GM18519 (cell line): ENCODE data around the gene CAST.

ENCODE experiments used
- ATAC-seq: cut with Tn5 transposase; IDR thresholded peaks from one replicate; pipeline ENCODE4 v1.9.1; 2021; ENCODE audit warnings: mild to moderate bottlenecking, moderate library complexity; ENCODE audit not compliant: unreplicated experiment, low FRiP score

Gene CAST

GRCh38 chr5:96808868-96809558 lies 146.8 kb downstream of the CAST start:
- no peak for ATAC-seq

GRCh38 chr5:96809921-96810320 lies 147.7 kb downstream of the CAST start:
- no peak for ATAC-seq

GRCh38 chr5:96812851-96813250 lies 150.7 kb downstream of the CAST start:
- ATAC-seq = no peak

GRCh38 chr5:96814041-96814440 lies 151.9 kb downstream of the CAST start:
- no peak for ATAC-seq

- ATAC-seq = peak; percentile 54
Measured at GRCh38 chr5:96816411-96816939, 154.3 kb downstream of the CAST start.

GRCh38 chr5:96816991-96817390 lies 154.8 kb downstream of the CAST start:
- peak; percentile 26 for ATAC-seq

GRCh38 chr5:96817506-96817905 lies 155.3 kb downstream of the CAST start:
- no peak for ATAC-seq

- no peak for ATAC-seq
Measured at GRCh38 chr5:96818125-96818788, 156.1 kb downstream of the CAST start.

- no peak for ATAC-seq
Measured at GRCh38 chr5:96819806-96820205, 157.6 kb downstream of the CAST start.

GRCh38 chr5:96821260-96821916 lies 159.2 kb downstream of the CAST start:
- no peak for ATAC-seq

GRCh38 chr5:96822686-96823459 lies 160.7 kb downstream of the CAST start:
- no peak for ATAC-seq

- ATAC-seq = no peak
Measured at GRCh38 chr5:96823900-96824380, 161.8 kb downstream of the CAST start.
